SU-DHL-6 (cell line): ENCODE results near the gene SURF4.

ENCODE experiments used
- H2AFZ ChIP-seq: fragments of 200-600 bp; sonication (generic); 2 replicates; pipeline ENCODE4 v1.6.1; 2014; ENCODE audit warnings: low read depth, mild to moderate bottlenecking, moderate library complexity, mixed read lengths, antibody characterized with exemption, low read length; ENCODE audit not compliant: severe bottlenecking
- H3F3A ChIP-seq: fragments of 200-600 bp; shearing (Covaris generic); 2 replicates; pipeline ENCODE4 v1.6.0; 2016; ENCODE audit warnings: antibody characterized with exemption, mild to moderate bottlenecking; ENCODE audit not compliant: insufficient read depth
- H3K27ac ChIP-seq: fragments of 200-600 bp; sonication (generic); 2 replicates; pipeline ENCODE4 v1.5.1; 2016; ENCODE audit warnings: low read depth, mild to moderate bottlenecking, low read length, moderate library complexity, mixed read lengths
- H3K27me3 ChIP-seq: fragments of 200-600 bp; sonication (generic), shearing (Covaris generic); 2 replicates; pipeline ENCODE4 v1.6.0; 2014; ENCODE audit warnings: mild to moderate bottlenecking, low read length
- H3K36me3 ChIP-seq: fragments of 200-600 bp; sonication (generic); 2 replicates; pipeline ENCODE4 v1.6.1; 2014; ENCODE audit warnings: mild to moderate bottlenecking, low read length, mixed read lengths
- H3K4me2 ChIP-seq: fragments of 300-600, 200-600 bp; shearing (Covaris generic), sonication (generic); 2 replicates; pipeline ENCODE4 v1.6.0; 2014; ENCODE audit warnings: low read length, low read depth, mild to moderate bottlenecking; ENCODE audit not compliant: poor library complexity, severe bottlenecking
- H3K4me3 ChIP-seq: fragments of 200-600 bp; sonication (generic); 2 replicates; pipeline ENCODE4 v1.5.1; 2014; ENCODE audit warnings: antibody characterized with exemption, low read length, mild to moderate bottlenecking, mixed read lengths; ENCODE audit not compliant: insufficient read depth, poor library complexity, severe bottlenecking
- H3K79me2 ChIP-seq: fragments of 200-600 bp; sonication (generic); 2 replicates; pipeline ENCODE4 v1.6.1; 2014; ENCODE audit warnings: mild to moderate bottlenecking, low read length, moderate library complexity; ENCODE audit not compliant: insufficient read depth
- H3K9ac ChIP-seq: fragments of 200-600 bp; sonication (generic); 2 replicates; pipeline ENCODE4 v1.7.0; 2014; ENCODE audit warnings: mild to moderate bottlenecking, low read length
- H3K9me2 ChIP-seq: fragments of 200-600 bp; sonication (generic); replicated peaks from 2 replicates; pipeline ENCODE4 v1.6.1; 2014; ENCODE audit warnings: low read length; ENCODE audit not compliant: insufficient read depth
- H3K9me3 ChIP-seq: fragments of 200-600 bp; sonication (generic); 2 replicates; pipeline ENCODE4 v1.6.1; 2014; ENCODE audit warnings: low read length, mixed read lengths; ENCODE audit not compliant: insufficient read depth
- H4K20me1 ChIP-seq: fragments of 200-600 bp; sonication (generic); 2 replicates; pipeline ENCODE4 v1.6.1; 2014; ENCODE audit warnings: low read depth, mild to moderate bottlenecking, antibody characterized with exemption, low read length, moderate library complexity, mixed read lengths
- EZH2phosphoT487 ChIP-seq: fragments of 200-600 bp; sonication (generic), shearing (Covaris generic); conservative IDR thresholded peaks from 2 replicates; pipeline ENCODE4 v1.6.1; 2018; ENCODE audit warnings: mild to moderate bottlenecking, antibody characterized with exemption, low read length, moderate library complexity, mixed read lengths
- TF ChIP-seq, protein P1 (sequence below): fragments of 200-600 bp; sonication (generic); IDR thresholded peaks from one replicate; pipeline ENCODE4 v1.5.1; 2017; ENCODE audit warnings: antibody characterized with exemption, mild to moderate bottlenecking, low read length, moderate library complexity; ENCODE audit not compliant: insufficient read depth, poor library complexity, severe bottlenecking

SURF4 gene

GRCh38 chr9:133369422-133369821 lies 6.4 kb downstream of the SURF4 start:
- peaks cover 6% of the 10 kb centered on the region; the same call in 1 of the 2 replicates for H3K36me3 ChIP-seq
- no peaks in the 10 kb centered on the region for H3K9me2 ChIP-seq
- H3K4me3 ChIP-seq = no peak overlapping the region
- no peaks in the 10 kb centered on the region for H3K27me3 ChIP-seq
- no peaks in the 10 kb centered on the region for H3K9me3 ChIP-seq
- H3K4me2 ChIP-seq = no peak overlapping the region
- H3F3A ChIP-seq = no peaks in the 10 kb centered on the region
- no peak overlapping the region for H3K9ac ChIP-seq
- no peak overlapping the region for H3K27ac ChIP-seq
- peaks cover 74% of the 10 kb centered on the region for H3K79me2 ChIP-seq
- H2AFZ ChIP-seq = no peak overlapping the region
- TF ChIP-seq, protein P1, sequence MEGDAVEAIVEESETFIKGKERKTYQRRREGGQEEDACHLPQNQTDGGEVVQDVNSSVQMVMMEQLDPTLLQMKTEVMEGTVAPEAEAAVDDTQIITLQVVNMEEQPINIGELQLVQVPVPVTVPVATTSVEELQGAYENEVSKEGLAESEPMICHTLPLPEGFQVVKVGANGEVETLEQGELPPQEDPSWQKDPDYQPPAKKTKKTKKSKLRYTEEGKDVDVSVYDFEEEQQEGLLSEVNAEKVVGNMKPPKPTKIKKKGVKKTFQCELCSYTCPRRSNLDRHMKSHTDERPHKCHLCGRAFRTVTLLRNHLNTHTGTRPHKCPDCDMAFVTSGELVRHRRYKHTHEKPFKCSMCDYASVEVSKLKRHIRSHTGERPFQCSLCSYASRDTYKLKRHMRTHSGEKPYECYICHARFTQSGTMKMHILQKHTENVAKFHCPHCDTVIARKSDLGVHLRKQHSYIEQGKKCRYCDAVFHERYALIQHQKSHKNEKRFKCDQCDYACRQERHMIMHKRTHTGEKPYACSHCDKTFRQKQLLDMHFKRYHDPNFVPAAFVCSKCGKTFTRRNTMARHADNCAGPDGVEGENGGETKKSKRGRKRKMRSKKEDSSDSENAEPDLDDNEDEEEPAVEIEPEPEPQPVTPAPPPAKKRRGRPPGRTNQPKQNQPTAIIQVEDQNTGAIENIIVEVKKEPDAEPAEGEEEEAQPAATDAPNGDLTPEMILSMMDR = no peak
- TF ChIP-seq EZH2phosphoT487 = no peak
- no peaks in the 10 kb centered on the region; the same call in 1 of the 2 replicates for H4K20me1 ChIP-seq

GRCh38 chr9:133368249-133368881 lies 7.5 kb downstream of the SURF4 start:
- Histone ChIP-seq H3K4me2 (no peak overlapping the region), H3K9me2 (no peaks in the 10 kb centered on the region)

DNA sequence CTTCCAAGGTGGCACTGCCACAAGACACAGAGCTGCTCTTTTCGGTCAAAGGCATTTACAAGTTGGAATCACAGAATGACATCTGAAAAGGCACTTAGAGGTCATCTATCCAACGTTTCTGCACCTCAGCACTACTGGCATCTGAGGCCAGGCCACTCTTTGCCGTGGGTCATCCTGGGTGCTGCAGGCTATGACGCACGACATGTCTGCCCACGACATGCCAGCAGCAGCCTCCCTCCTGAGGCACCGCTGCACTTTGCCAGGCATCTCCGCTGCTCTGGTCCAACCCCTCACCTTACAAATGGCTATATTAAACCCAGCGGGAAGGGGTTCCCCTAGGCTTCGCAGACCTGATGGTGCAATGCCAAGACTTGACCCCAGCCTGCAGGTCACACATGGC lies 8.1 kb downstream of the SURF4 start:
- no peak for TF ChIP-seq EZH2phosphoT487
- TF ChIP-seq, protein P1 = no peak
- H3K4me2 ChIP-seq = no peak overlapping the region
- H3K4me3 ChIP-seq = no peak overlapping the region
- H3K27ac ChIP-seq = no peak overlapping the region
- no peaks in the 10 kb centered on the region; the same call in 1 of the 2 replicates for H4K20me1 ChIP-seq
- H3K9ac ChIP-seq = no peak overlapping the region
- no peak overlapping the region for H2AFZ ChIP-seq
- H3F3A ChIP-seq = no peaks in the 10 kb centered on the region
- H3K36me3 ChIP-seq = peaks cover 6% of the 10 kb centered on the region
- no peaks in the 10 kb centered on the region for H3K9me3 ChIP-seq
- H3K9me2 ChIP-seq = no peaks in the 10 kb centered on the region
- peaks cover 59% of the 10 kb centered on the region for H3K79me2 ChIP-seq
- H3K27me3 ChIP-seq = no peaks in the 10 kb centered on the region

More at GRCh38 chr9:133368249-133368881, 7.5 kb downstream of the SURF4 start:
- Histone ChIP-seq H3K27me3 (no peaks in the 10 kb centered on the region), H2AFZ (no peak overlapping the region), H4K20me1 (no peaks in the 10 kb centered on the region; the same call in 1 of the 2 replicates), H3K27ac (no peak overlapping the region), H3F3A (no peaks in the 10 kb centered on the region), H3K36me3 (peaks cover 6% of the 10 kb centered on the region; the same call in 1 of the 2 replicates), H3K9me3 (no peaks in the 10 kb centered on the region), H3K4me3 (no peak overlapping the region), H3K9ac (no peak overlapping the region), H3K79me2 (peaks cover 65% of the 10 kb centered on the region)
- TF ChIP-seq, protein P1 = no peak
- no peak for TF ChIP-seq EZH2phosphoT487
